ENCODE measurements around the gene SLC5A1. TPM values are rescaled to one million over a fixed set of nuclear protein-coding genes. Genes with fewer than 3 reads are reported as not detected.

SLC5A1 gene
- total and polyA plus RNA-seq, 10 donors = 0.24 to 12.9 (median 1.9) TPM

DNA sequence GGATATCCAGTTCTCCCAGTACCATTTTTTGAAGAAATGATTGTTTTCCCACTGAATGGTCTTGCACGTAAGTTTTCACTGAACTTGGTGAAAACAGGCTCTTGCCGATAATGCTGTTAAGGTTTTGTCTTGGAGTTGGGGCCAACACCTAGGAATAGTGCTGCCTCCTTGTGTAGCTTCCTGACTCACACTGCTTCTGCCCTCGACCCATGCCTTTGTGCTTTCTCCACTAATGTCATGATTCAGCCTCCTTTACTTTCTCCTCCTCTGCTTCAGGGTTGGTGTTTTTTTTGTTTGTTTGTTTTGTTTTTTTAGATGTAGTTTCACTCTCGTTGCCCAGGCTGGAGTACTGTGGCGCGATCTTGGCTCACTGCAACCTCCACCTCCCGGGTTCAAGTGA, 30.2 kb downstream of the SLC5A1 start:
- Histone ChIP-seq H3K4me3 (no peak overlapping the region), H3K27me3 (replicated peaks in 1 of 7) (peaks cover 0 to 28% (median 0%) of the 10 kb centered on the region in 7 donors), H3K27ac (no peak overlapping the region), H3K9me3 (no peaks in the 10 kb centered on the region), H3K36me3 (no peaks in the 10 kb centered on the region), H3K4me1 (no peaks in the 10 kb centered on the region)
- TF ChIP-seq POLR2A (IDR thresholded peaks at IDR 0.05) (no peak), POLR2AphosphoS5 (IDR thresholded peaks at IDR 0.05) (no peak), CTCF (IDR thresholded peaks at IDR 0.05 in 8 of 11, conservative IDR thresholded peaks at IDR 0.05 in 3 of 11) (no peak)
- intact Hi-C loops (cut with DNase I; ENCODE audit: low total_unique reads) = no loop called here
- no peak for DNase-seq
- WGBS, 5 donors = 76 to 93% (median 85%) methylated on average over 7 of the region's 7 CpGs

GRCh38 chr22:32073823-32074380, 30.8 kb downstream of the SLC5A1 start:
- H3K27me3 ChIP-seq (replicated peaks in 1 of 7) = peaks cover 0 to 28% (median 0%) of the 10 kb centered on the region in 7 donors
- no peak for DNase-seq
- TF ChIP-seq POLR2A (IDR thresholded peaks at IDR 0.05) = no peak
- TF ChIP-seq POLR2AphosphoS5 (IDR thresholded peaks at IDR 0.05) = no peak
- TF ChIP-seq CTCF (IDR thresholded peaks at IDR 0.05 in 8 of 11, conservative IDR thresholded peaks at IDR 0.05 in 3 of 11) = no peak
- no peak overlapping the region for H3K4me3 ChIP-seq
- intact Hi-C loops (cut with DNase I; ENCODE audit: low total_unique reads) = no loop called here
- H3K9me3 ChIP-seq = no peaks in the 10 kb centered on the region
- 74 to 85% (median 77%) methylated on average over 5 of the region's 5 CpGs for WGBS, 5 donors
- no peaks in the 10 kb centered on the region for H3K4me1 ChIP-seq
- no peaks in the 10 kb centered on the region for H3K36me3 ChIP-seq
- H3K27ac ChIP-seq = no peak overlapping the region

DNA sequence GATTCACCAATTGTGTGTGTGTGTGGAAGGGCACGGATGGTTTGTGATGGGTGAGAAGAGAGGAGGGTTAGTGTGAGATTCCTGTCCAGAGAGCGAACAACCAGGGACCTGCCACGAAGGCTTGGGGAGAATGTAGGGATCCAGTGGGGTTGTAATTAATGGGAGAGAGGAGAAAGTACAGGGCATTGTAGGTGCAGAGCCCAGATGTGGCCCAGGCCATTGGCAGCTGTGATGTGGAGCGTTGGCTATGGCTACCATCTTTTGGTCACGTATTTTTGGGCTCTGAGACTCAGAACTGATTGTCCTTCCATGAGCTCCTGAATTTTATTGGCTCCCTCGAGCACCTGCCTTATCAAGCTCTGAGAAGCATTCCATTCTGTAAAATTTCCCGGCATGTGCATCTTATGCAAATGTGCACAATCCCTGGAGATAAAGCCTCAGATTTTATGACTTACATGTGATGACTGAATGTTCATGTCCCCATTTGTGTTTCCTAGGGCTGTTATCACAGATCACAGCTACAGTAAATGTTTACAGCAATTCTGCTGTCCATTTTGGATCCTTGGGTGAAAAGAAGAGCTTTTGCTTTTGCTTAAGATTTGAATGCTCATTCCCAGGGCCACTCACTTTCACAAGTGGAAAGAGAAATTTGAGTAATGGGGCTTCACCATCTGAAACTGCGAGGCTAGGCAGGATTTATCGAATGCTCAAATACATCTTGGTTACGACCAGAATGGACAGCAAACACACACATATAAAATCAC, 33.1 kb downstream of the SLC5A1 start:
- H3K36me3 ChIP-seq = no peaks in the 10 kb centered on the region
- peaks cover 0 to 24% (median 0%) of the 10 kb centered on the region in 7 donors for H3K27me3 ChIP-seq (replicated peaks in 1 of 7)
- DNase-seq = no peak
- H3K9me3 ChIP-seq = no peaks in the 10 kb centered on the region
- no peak overlapping the region for H3K27ac ChIP-seq
- TF ChIP-seq POLR2A (IDR thresholded peaks at IDR 0.05) = no peak
- intact Hi-C loops (cut with DNase I; ENCODE audit: low total_unique reads) = no loop called here
- H3K4me1 ChIP-seq = no peaks in the 10 kb centered on the region
- no peak overlapping the region for H3K4me3 ChIP-seq
- 83 to 90% (median 89%) methylated on average over 10 of the region's 10 CpGs for WGBS, 5 donors

- no peak for DNase-seq
- WGBS, 5 donors = 33 to 60% (median 51%) methylated on average over 6 of the region's 6 CpGs
- TF ChIP-seq POLR2AphosphoS5 (IDR thresholded peaks at IDR 0.05) (no peak), CTCF (IDR thresholded peaks at IDR 0.05 in 8 of 11, conservative IDR thresholded peaks at IDR 0.05 in 3 of 11) (no peak)
- Histone ChIP-seq H3K4me1 (no peaks in the 10 kb centered on the region), H3K27ac (no peak overlapping the region), H3K27me3 (replicated peaks in 1 of 7) (peaks cover 0 to 23% (median 0%) of the 10 kb centered on the region in 7 donors), H3K36me3 (no peaks in the 10 kb centered on the region), H3K9me3 (no peaks in the 10 kb centered on the region), H3K4me3 (no peak overlapping the region)
- intact Hi-C loops (cut with DNase I; ENCODE audit: low total_unique reads) = no loop called here
Measured at GRCh38 chr22:32076761-32077084, 33.7 kb downstream of the SLC5A1 start.

Measured in spleen (tissue), 11 donors.